Measurements from ENCODE around the gene NEK6. TPM values are rescaled to one million over a fixed set of nuclear protein-coding genes. Genes with fewer than 3 reads are reported as not detected.

The NEK6 gene
- polyA plus RNA-seq, 1 experiment = 128 TPM

- CTCF ChIA-PET = interaction anchor here (1.1 kb wide), 1 partner anchor 176 kb away, joined by 3 read pairs; no protein-coding TSS in a partner anchor
- Histone ChIP-seq H3K4me3 (ENCODE audit: low read depth, low read length) (no peak overlapping the region), H3K9me3 (ENCODE audit: control insufficient read depth, insufficient read depth, low read length) (no peaks in the 10 kb centered on the region; the same call in 1 of the 2 replicates), H3K27me3 (ENCODE audit: control insufficient read depth, insufficient read depth, low read length) (no peaks in the 10 kb centered on the region), H3K27ac (ENCODE audit: low read depth, low read length) (peak overlapping the region; percentile 31)
- DNase-seq (ENCODE audit: low read depth, low spot score) = no peak
- no peak for TF ChIP-seq CTCF (IDR thresholded peaks at IDR 0.05; ENCODE audit: low read depth, low read length)
- POLR2A ChIA-PET = interaction anchor here (0.6 kb wide), 1 partner anchor 209 kb away, joined by 8 read pairs; no protein-coding TSS in a partner anchor
Observed at GRCh38 chr9:124302921-124303320, 45.2 kb downstream of the NEK6 start.

GRCh38 chr9:124303762-124304161, 46.0 kb downstream of the NEK6 start:
- no peak overlapping the region for H3K4me3 ChIP-seq (ENCODE audit: low read depth, low read length)
- H3K9me3 ChIP-seq (ENCODE audit: control insufficient read depth, insufficient read depth, low read length) = no peaks in the 10 kb centered on the region; the same call in 1 of the 2 replicates
- H3K27me3 ChIP-seq (ENCODE audit: control insufficient read depth, insufficient read depth, low read length) = no peaks in the 10 kb centered on the region
- TF ChIP-seq CTCF (IDR thresholded peaks at IDR 0.05; ENCODE audit: low read depth, low read length) = no peak
- ChIA-PET CTCF (interaction anchor here (1.1 to 1.3 kb wide), 2 partner anchors 177 kb away, joined by 3 to 4 read pairs; no protein-coding TSS in a partner anchor), POLR2A (no interaction called here)
- no peak for DNase-seq (ENCODE audit: low read depth, low spot score)
- no peak overlapping the region for H3K27ac ChIP-seq (ENCODE audit: low read depth, low read length)

- CTCF ChIA-PET = interaction anchor here (1.3 kb wide), 1 partner anchor 178 kb away, joined by 4 read pairs; no protein-coding TSS in a partner anchor
- no peak for TF ChIP-seq CTCF (IDR thresholded peaks at IDR 0.05; ENCODE audit: low read depth, low read length)
- H3K27ac ChIP-seq (ENCODE audit: low read depth, low read length) = no peak overlapping the region
- no peak overlapping the region for H3K4me3 ChIP-seq (ENCODE audit: low read depth, low read length)
- H3K27me3 ChIP-seq (ENCODE audit: control insufficient read depth, insufficient read depth, low read length) = no peaks in the 10 kb centered on the region
- POLR2A ChIA-PET = no interaction called here
- DNase-seq (ENCODE audit: low read depth, low spot score) = no peak
- no peaks in the 10 kb centered on the region; the same call in 1 of the 2 replicates for H3K9me3 ChIP-seq (ENCODE audit: control insufficient read depth, insufficient read depth, low read length)
Observed at GRCh38 chr9:124304285-124304684, 46.5 kb downstream of the NEK6 start.

- TF ChIP-seq CTCF (IDR thresholded peaks at IDR 0.05; ENCODE audit: low read depth, low read length) = no peak
- no peaks in the 10 kb centered on the region for H3K27me3 ChIP-seq (ENCODE audit: control insufficient read depth, insufficient read depth, low read length)
- ChIA-PET CTCF (interaction anchor here (0.6 to 2.0 kb wide), 5 partner anchors 13 to 179 kb away, joined by 4 to 7 read pairs (median 4); no protein-coding TSS in a partner anchor), POLR2A (interaction anchor here (0.6 to 2.9 kb wide), 7 partner anchors 9 to 1251 kb away, joined by 3 to 12 read pairs (median 7); partner anchors contain the start of gene NEK6)
- no peak overlapping the region for H3K4me3 ChIP-seq (ENCODE audit: low read depth, low read length)
- H3K27ac ChIP-seq (ENCODE audit: low read depth, low read length) = peak overlapping the region; percentile 94
- peak; percentile 71 for DNase-seq (ENCODE audit: low read depth, low spot score)
- H3K9me3 ChIP-seq (ENCODE audit: control insufficient read depth, insufficient read depth, low read length) = no peaks in the 10 kb centered on the region; the same call in 1 of the 2 replicates
Observed at GRCh38 chr9:124306098-124306735, 48.5 kb downstream of the NEK6 start.

Measured in AG04450 (cell line).